ENCODE data around the gene TCEAL4. TPM values are rescaled to one million over a fixed set of nuclear protein-coding genes. Genes with fewer than 3 reads are reported as not detected.

Gene TCEAL4
- total RNA-seq, 1 donor from 2014 or later, result 92.3 TPM

- DNase-seq, result no peak
- Histone ChIP-seq H3K9me3 (no peaks in the 10 kb centered on the region), H3K36me3 (no peaks in the 10 kb centered on the region), H3K27ac (no peak overlapping the region), H3K27me3 (no peaks in the 10 kb centered on the region), H3K4me1 (no peaks in the 10 kb centered on the region), H3K4me3 (no peak overlapping the region)
- no peak for ATAC-seq
- TF ChIP-seq, protein P1, sequence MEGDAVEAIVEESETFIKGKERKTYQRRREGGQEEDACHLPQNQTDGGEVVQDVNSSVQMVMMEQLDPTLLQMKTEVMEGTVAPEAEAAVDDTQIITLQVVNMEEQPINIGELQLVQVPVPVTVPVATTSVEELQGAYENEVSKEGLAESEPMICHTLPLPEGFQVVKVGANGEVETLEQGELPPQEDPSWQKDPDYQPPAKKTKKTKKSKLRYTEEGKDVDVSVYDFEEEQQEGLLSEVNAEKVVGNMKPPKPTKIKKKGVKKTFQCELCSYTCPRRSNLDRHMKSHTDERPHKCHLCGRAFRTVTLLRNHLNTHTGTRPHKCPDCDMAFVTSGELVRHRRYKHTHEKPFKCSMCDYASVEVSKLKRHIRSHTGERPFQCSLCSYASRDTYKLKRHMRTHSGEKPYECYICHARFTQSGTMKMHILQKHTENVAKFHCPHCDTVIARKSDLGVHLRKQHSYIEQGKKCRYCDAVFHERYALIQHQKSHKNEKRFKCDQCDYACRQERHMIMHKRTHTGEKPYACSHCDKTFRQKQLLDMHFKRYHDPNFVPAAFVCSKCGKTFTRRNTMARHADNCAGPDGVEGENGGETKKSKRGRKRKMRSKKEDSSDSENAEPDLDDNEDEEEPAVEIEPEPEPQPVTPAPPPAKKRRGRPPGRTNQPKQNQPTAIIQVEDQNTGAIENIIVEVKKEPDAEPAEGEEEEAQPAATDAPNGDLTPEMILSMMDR (IDR thresholded peaks at IDR 0.05), result no peak
- intact Hi-C loops (cut with DNase I), result no loop called here
Measured at GRCh38 chrX:103613362-103613890, 28.1 kb downstream of the TCEAL4 start.

DNA sequence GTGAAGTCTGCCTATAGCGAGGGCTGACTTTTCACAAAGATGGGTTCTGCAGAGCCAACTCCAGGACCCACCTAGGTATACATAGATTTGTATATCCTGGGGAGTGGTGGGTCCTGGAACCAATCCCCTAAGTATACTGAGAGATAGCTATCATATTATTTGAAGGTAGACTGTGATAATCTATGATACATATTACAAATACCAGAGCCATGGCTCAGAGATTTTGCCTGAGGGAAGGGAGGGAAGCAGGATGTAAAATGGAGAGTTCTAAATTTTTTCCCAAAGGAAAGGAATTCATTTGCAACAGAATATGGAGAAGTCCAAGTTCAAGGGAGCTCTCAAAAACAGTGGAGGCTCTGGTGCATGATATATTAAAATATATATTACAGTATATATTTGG, 29.7 kb downstream of the TCEAL4 start:
- no peak for ATAC-seq
- Histone ChIP-seq H3K27me3 (no peaks in the 10 kb centered on the region), H3K4me1 (no peaks in the 10 kb centered on the region), H3K27ac (no peak overlapping the region), H3K9me3 (no peaks in the 10 kb centered on the region), H3K4me3 (no peak overlapping the region), H3K36me3 (no peaks in the 10 kb centered on the region)
- intact Hi-C loops (cut with DNase I), result no loop called here
- no peak for DNase-seq
- TF ChIP-seq, protein P1 (IDR thresholded peaks at IDR 0.05), result no peak

GRCh38 chrX:103615781-103616371, 30.6 kb downstream of the TCEAL4 start:
- no peaks in the 10 kb centered on the region for H3K9me3 ChIP-seq
- no peaks in the 10 kb centered on the region for H3K36me3 ChIP-seq
- no peak overlapping the region for H3K4me3 ChIP-seq
- DNase-seq, result no peak
- TF ChIP-seq, protein P1 (IDR thresholded peaks at IDR 0.05), result no peak
- ATAC-seq, result no peak
- H3K27me3 ChIP-seq, result no peaks in the 10 kb centered on the region
- intact Hi-C loops (cut with DNase I), result no loop called here
- no peak overlapping the region for H3K27ac ChIP-seq
- H3K4me1 ChIP-seq, result no peaks in the 10 kb centered on the region

DNA sequence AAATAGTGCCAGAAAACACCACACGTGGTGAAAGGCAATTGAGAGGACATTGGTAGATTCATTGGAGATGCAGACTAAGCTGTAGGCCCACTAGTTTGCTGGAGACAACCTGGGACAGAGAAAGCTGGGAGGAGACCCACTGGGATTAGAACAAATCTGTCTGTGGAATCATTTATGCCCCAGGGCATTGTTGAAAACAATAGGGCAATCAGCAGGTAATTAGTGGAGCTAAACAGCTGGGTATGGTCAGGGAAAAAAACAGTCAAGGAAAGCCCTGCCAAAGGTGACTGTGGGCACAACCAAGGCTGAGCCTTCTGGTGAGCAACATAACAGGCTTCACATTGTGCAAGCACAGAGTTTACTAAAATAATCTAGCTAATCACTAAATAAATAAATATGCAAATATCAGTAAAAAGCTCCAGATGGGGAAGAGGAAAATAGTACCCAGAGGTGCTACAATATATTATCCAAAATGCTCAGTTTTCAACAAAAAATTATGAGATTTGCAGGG, 31.4 kb downstream of the TCEAL4 start:
- Histone ChIP-seq H3K9me3 (no peaks in the 10 kb centered on the region), H3K4me3 (no peak overlapping the region), H3K4me1 (no peaks in the 10 kb centered on the region), H3K27ac (no peak overlapping the region), H3K36me3 (no peaks in the 10 kb centered on the region), H3K27me3 (no peaks in the 10 kb centered on the region)
- TF ChIP-seq, protein P1 (IDR thresholded peaks at IDR 0.05), result no peak
- intact Hi-C loops (cut with DNase I), result no loop called here
- DNase-seq, result no peak
- ATAC-seq, result no peak

- no peak overlapping the region for H3K4me3 ChIP-seq
- no peak for ATAC-seq
Measured at GRCh38 chrX:103624111-103624510, 38.8 kb downstream of the TCEAL4 start.

More at GRCh38 chrX:103624111-103624510, 38.8 kb downstream of the TCEAL4 start:
- no peaks in the 10 kb centered on the region for H3K4me1 ChIP-seq
- no peaks in the 10 kb centered on the region for H3K9me3 ChIP-seq
- H3K27me3 ChIP-seq, result no peaks in the 10 kb centered on the region
- no peak overlapping the region for H3K27ac ChIP-seq
- no peak for DNase-seq
- TF ChIP-seq, protein P1 (IDR thresholded peaks at IDR 0.05), result no peak
- intact Hi-C loops (cut with DNase I), result no loop called here
- H3K36me3 ChIP-seq, result no peaks in the 10 kb centered on the region
